Fibroblast of lung (primary cell): ENCODE results near the gene GARIN5B.

ENCODE experiments used
- CTCF ChIP-seq, 2 donors: IDR thresholded peaks in 1 of 2; conservative IDR thresholded peaks in 1 of 2; 1 replicate in 1 of 2; 2 replicates in 1 of 2; pipeline ENCODE4 v1.5.1; 2011 to 2012; ENCODE audit warnings: low read length in 2 of 2, control low read depth in 1 of 2, inconsistent platforms in 1 of 2, low read depth in 1 of 2, mild to moderate bottlenecking in 1 of 2
- EZH2 ChIP-seq: IDR thresholded peaks from 2 replicates; pipeline ENCODE4 v1.5.1; 2012; ENCODE audit warnings: low read length, control low read depth, mild to moderate bottlenecking; ENCODE audit errors: missing control alignments

- TF ChIP-seq CTCF (conservative IDR thresholded peaks at IDR 0.05 in 1 of 2, IDR thresholded peaks at IDR 0.05 in 1 of 2; ENCODE audit: low read depth in 1 of 2, low read length in 2 of 2), result no peak
- no peak for TF ChIP-seq EZH2
Measured at GRCh38 chr19:55345818-55346724, 17.0 kb downstream of the GARIN5B start.
